Choroid plexus epithelial cell (primary cell): ENCODE measurements around the gene ICAM4.

Experiments
- DNase-seq: peaks from one replicate; pipeline ENCODE4 v3.0.0-alpha.2; 2010; ENCODE audit warnings: low read depth
- H3K4me3 ChIP-seq: 2 replicates; pipeline ENCODE4 v1.5.1; 2011; ENCODE audit warnings: low read depth, mild to moderate bottlenecking, control low read depth, low read length, moderate library complexity
- TF ChIP-seq, protein P1 (sequence below): conservative IDR thresholded peaks from 2 replicates; pipeline ENCODE4 v1.5.1; 2011; ENCODE audit warnings: low read depth, mild to moderate bottlenecking, control low read depth, inconsistent platforms, low read length, moderate library complexity

ICAM4 gene

DNA sequence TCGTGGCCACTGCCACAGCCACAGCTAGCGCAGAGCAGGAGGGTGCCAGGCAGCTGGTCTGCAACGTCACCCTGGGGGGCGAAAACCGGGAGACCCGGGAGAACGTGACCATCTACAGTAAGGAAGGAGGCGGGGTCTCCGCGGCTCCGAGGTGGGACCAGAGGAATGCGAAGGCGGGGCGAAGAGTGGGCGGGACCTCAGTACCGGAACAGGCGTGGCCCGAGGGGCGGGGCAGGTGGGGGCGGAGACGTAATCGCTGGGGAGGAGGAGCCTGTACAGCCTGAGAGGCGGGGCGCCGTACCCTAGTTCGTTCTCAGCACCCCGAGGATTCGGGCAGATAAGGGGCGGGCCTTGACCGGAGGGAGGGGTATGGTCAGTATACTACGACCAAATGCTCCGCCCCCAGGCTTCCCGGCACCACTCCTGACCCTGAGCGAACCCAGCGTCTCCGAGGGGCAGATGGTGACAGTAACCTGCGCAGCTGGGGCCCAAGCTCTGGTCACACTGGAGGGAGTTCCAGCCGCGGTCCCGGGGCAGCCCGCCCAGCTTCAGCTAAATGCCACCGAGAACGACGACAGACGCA lies 5.5 kb downstream of the ICAM4 start:
- TF ChIP-seq, protein P1, sequence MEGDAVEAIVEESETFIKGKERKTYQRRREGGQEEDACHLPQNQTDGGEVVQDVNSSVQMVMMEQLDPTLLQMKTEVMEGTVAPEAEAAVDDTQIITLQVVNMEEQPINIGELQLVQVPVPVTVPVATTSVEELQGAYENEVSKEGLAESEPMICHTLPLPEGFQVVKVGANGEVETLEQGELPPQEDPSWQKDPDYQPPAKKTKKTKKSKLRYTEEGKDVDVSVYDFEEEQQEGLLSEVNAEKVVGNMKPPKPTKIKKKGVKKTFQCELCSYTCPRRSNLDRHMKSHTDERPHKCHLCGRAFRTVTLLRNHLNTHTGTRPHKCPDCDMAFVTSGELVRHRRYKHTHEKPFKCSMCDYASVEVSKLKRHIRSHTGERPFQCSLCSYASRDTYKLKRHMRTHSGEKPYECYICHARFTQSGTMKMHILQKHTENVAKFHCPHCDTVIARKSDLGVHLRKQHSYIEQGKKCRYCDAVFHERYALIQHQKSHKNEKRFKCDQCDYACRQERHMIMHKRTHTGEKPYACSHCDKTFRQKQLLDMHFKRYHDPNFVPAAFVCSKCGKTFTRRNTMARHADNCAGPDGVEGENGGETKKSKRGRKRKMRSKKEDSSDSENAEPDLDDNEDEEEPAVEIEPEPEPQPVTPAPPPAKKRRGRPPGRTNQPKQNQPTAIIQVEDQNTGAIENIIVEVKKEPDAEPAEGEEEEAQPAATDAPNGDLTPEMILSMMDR = no peak
- peak; percentile 88 for DNase-seq
- H3K4me3 ChIP-seq = peak overlapping the region; percentile 60

DNA sequence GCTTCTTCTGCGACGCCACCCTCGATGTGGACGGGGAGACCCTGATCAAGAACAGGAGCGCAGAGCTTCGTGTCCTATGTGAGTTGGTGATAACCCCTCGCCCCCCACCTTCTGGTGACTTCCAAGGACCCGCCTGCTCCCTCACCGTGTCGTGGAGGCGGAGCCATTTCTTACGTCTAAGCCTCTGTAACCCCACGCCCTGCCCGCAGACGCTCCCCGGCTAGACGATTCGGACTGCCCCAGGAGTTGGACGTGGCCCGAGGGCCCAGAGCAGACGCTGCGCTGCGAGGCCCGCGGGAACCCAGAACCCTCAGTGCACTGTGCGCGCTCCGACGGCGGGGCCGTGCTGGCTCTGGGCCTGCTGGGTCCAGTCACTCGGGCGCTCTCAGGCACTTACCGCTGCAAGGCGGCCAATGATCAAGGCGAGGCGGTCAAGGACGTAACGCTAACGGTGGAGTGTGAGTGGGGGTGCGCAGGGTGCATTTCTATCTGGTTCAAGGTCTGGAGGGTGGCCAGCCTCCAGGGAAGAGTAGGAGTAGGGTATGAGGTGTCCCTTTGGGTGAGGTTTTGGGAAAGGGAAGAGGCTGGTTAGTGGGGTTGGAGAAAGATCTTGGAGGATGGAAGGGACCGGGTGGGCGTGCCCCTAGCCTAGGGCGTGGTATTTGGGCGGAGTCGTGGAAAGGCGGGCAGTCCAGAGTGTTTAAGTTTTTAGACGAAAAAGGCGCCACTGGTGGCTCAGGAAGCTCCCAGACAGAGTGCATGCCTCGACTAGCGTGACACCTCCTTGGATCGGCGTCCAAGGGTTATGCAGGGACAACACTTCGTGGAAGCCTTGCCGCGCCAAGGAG lies 6.3 kb downstream of the ICAM4 start:
- H3K4me3 ChIP-seq = peak overlapping the region; percentile 37
- TF ChIP-seq, protein P1 = no peak
- DNase-seq = no peak

DNA sequence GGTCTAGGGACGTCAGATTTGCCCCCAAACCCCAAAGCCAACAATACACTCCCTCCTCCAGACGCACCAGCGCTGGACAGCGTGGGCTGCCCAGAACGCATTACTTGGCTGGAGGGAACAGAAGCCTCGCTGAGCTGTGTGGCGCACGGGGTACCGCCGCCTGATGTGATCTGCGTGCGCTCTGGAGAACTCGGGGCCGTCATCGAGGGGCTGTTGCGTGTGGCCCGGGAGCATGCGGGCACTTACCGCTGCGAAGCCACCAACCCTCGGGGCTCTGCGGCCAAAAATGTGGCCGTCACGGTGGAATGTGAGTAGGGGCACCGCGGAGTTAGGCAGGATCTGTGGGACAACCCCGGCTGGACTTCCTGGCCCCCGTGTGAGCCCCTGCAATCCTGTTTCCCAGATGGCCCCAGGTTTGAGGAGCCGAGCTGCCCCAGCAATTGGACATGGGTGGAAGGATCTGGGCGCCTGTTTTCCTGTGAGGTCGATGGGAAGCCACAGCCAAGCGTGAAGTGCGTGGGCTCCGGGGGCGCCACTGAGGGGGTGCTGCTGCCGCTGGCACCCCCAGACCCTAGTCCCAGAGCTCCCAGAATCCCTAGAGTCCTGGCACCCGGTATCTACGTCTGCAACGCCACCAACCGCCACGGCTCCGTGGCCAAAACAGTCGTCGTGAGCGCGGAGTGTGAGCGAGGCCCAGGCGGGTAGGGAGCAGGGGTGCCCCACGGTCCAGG lies 7.0 kb downstream of the ICAM4 start:
- DNase-seq = no peak
- TF ChIP-seq, protein P1 = no peak
- no peak overlapping the region for H3K4me3 ChIP-seq

DNA sequence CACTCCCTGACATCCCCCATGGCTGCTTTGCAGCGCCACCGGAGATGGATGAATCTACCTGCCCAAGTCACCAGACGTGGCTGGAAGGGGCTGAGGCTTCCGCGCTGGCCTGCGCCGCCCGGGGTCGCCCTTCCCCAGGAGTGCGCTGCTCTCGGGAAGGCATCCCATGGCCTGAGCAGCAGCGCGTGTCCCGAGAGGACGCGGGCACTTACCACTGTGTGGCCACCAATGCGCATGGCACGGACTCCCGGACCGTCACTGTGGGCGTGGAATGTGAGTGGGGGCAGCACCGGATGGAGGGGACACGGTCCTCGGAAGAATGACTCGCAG lies 7.6 kb downstream of the ICAM4 start:
- TF ChIP-seq, protein P1 = no peak
- H3K4me3 ChIP-seq = no peak overlapping the region
- no peak for DNase-seq

DNA sequence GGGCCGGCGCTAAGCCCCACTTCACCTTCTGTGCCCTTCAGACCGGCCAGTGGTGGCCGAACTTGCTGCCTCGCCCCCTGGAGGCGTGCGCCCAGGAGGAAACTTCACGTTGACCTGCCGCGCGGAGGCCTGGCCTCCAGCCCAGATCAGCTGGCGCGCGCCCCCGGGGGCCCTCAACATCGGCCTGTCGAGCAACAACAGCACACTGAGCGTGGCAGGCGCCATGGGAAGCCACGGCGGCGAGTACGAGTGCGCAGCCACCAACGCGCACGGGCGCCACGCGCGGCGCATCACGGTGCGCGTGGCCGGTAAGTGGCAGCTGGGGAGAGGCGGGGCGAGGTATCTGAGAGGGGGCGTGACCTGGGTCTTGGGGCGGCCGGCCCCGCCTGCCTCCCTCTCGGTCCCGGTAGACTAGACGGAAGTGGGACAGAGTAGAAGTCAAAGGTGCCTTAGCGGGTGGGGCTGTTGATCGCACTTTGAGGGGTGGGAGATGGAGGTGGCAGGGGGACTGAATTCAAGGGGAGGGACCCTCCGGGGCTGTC lies 8.6 kb downstream of the ICAM4 start:
- peak overlapping the region; percentile 36 for H3K4me3 ChIP-seq
- peak; percentile 48 for DNase-seq
- TF ChIP-seq, protein P1 = peak; percentile 23

DNA sequence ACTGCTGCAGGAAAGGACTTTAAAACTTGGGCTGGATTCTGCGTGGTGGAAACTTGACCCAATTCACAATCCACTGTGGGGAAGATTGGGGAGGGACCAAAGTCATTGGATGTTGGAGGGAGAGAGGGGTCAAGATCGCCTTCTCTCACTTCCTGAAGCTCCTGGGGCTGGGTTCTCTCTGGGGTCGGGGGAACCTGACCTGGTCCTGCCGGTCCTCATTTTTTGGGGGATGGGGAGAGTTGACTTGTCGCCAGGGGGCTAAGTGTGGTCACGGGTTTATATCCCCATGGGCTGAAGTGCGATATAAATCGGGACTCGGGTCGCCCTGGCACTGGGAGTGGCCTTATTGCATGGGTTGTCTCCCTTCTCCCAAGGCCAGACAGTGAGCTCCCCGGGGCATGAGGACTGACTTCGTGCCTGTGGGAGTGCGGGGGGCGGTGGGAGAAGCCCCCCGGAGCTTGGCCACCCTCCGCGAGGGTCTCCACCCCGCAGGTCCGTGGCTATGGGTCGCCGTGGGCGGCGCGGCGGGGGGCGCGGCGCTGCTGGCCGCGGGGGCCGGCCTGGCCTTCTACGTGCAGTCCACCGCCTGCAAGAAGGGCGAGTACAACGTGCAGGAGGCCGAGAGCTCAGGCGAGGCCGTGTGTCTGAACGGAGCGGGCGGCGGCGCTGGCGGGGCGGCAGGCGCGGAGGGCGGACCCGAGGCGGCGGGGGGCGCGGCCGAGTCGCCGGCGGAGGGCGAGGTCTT lies 9.3 kb downstream of the ICAM4 start:
- TF ChIP-seq, protein P1 = no peak
- H3K4me3 ChIP-seq = peak overlapping the region; percentile 36
- DNase-seq = no peak
